Activated effector memory CD4-positive, alpha-beta T cell treated with anti-CD3 and anti-CD28 coated beads, Interleukin-2, amount 50 U/mL, for 16 hours (primary cell): ENCODE measurements around the gene EMILIN2.
"Not testable (repeated sequence)": the region's sequence is repeated elsewhere in the genome, so short reads cannot be mapped to it uniquely, and the experiment has no call there.

Experiments used
- DNase-seq: peaks from one replicate; pipeline ENCODE4 v3.0.0-alpha.2; 2020

The EMILIN2 gene

DNA sequence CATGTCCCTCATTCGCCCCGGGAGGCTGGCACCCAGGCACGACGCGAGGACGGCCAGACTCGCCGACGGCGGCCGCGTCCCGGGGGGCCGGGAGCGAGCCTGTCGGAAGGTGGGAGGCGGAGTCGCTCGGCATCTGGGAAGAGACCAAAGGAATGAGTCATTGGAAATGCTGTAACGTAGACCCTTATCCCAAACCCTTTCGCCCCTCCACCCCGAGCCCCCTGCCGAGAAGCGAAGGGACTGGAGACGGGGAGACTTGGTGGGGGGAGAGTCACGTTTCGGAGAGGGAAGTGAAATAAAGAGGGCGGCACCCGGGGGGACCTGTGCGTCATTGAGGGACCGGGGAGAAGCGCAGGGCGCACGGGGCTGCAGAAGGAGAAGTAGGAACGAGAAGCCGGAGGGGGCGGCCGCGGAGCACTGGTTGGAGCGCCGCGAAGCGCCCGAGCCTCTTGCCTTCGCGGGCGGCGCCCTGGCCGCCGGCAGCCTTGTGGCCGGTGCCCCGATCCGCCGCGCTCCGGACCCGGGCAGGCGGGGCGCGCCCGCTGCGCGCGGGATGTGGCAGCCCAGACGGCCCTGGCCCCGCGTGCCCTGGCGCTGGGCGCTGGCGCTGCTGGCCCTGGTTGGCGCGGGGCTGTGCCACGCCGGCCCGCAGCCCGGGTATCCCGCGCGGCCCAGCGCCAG is at the start of gene EMILIN2:
Gene EMILIN2 (plus strand): TSS at position 371 of the 681 bp plus-strand sequence. CDS start 183 bp downstream, at position 554.
- peak; percentile 75 for DNase-seq

DNA sequence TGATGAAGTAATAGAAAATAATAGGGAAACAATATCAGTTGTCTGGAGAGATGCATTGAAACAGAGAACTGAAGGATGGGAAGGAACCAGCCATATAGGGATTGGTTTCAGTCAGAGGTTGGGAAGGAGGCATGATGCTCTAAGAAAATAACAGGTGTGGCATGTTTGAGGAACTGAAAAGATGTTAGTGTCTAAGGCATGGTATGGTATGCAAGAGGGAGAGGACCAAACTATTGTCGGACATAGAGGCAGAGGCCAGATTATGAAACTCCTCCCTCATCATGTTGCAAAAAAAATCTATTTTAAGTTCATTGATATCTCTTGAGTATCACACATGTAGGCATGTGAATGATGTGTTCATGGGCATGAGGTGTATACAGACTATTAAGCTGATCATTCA is 48.9 kb upstream of the EMILIN2 start:
- DNase-seq = no peak

DNA sequence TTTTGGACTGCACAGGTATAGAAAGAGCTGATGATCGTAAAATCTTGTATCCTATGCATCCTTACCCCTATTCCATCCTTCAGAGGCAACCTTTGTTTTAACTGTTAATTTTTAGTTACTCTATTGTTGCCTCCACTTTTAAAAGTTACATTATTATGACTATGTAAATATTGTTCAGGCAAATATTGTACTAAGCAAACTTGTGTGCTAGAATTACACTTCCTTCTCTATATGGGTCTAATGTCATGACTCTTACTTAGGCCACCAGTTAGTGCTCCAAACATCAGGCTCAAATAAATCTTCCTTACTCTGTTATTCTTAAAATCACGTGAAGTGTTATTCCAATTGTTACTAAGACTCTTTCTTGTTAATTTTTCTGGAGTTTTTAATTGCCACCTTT is 47.4 kb upstream of the EMILIN2 start:
- DNase-seq = no peak

GRCh38 chr18:2805970-2806943 is 40.5 kb upstream of the EMILIN2 start:
- DNase-seq = no peak

GRCh38 chr18:2808640-2809039 is 38.2 kb upstream of the EMILIN2 start:
- not testable (repeated sequence) for DNase-seq

GRCh38 chr18:2809666-2810183 is 37.1 kb upstream of the EMILIN2 start:
- not testable (repeated sequence) for DNase-seq

- DNase-seq = no peak
These were observed 35.4 kb upstream of the EMILIN2 start for GRCh38 chr18:2811416-2811815.

GRCh38 chr18:2814928-2815327 is 31.9 kb upstream of the EMILIN2 start:
- no peak for DNase-seq

DNA sequence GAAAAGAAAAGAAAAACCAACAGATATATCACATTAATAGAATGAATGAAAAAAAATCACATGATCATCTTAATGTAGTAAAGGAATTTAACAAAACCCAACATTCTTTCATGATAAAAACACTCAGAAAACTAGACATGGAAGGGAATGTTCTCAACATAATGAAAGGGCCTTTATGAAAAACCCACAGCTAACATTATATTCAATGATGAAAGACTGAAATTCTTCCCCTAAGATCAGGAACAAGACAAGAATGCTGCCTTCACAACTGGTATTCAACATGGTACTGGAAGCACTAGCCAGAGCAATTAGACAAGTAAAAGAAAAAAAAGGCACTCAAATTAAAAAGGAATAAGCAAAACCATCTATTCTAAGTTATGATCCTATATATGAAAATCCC is 28.5 kb upstream of the EMILIN2 start:
- no peak for DNase-seq

DNA sequence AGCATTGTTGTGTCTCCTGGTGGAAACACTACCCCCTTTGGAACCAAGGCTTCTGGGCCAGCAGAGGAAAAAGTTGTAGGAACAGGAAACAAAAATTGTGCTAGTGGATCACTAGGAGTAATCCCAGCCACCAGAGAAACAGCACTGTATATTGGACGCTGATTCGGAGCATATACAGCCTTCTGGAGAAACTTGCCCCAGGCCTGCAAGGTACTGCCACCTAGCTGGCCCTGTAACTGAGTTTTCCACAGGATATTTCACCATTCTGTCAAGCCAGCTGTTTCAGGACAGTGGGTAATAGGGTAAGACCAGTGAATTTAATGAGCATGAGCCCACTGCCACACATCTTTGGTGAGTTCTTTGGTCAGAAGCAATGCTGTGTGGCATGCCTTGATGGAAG is 25.1 kb upstream of the EMILIN2 start:
- no peak for DNase-seq

GRCh38 chr18:2822213-2822921 is 24.4 kb upstream of the EMILIN2 start:
- no peak for DNase-seq

DNA sequence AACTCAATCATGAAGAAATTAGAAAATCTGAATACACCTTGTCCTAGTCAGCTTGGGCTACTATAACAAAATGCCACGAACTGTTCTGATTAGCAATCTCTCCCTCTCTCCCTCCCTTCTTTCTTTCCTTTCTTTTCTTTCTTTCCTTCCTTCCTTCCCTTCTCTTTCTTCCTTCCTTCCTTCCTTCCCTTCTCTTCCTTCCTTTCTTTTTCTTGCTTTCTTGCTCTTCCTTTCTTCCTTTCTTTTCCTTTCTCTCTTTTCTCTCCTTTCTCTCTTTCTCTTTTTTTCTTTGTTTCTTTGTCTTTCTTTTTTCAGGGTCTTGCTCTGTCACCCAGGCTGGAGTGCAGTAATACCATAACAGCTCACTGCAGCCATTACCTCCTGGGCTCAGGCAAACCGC is 23.6 kb upstream of the EMILIN2 start:
- no peak for DNase-seq

- DNase-seq = no peak
These were observed 22.8 kb upstream of the EMILIN2 start for GRCh38 chr18:2823966-2824365.

- no peak for DNase-seq
These were observed 21.9 kb upstream of the EMILIN2 start for GRCh38 chr18:2824865-2825264.

GRCh38 chr18:2825613-2826175 is 21.1 kb upstream of the EMILIN2 start:
- no peak for DNase-seq

- DNase-seq = no peak
These were observed 20.2 kb upstream of the EMILIN2 start for GRCh38 chr18:2826581-2826980.

DNA sequence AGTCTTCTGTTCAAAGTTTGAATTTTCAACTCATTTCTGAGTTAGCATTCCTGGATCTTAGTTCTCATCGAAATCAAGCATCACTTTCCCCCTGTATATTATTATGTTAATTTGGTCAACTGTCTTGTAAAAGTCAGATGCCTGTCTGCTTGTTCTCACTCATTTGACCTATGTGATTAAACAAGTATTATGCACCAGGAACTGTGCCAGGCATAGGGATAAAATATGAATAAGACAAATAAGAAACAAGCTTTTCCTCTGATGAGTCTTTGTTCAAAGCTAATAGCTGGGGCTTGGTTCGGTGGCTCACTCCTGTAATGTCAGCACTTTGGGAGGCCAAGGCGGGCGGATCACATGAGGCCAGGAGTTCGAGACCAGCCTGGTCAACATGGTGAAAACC is 19.7 kb upstream of the EMILIN2 start:
- DNase-seq = no peak

DNA sequence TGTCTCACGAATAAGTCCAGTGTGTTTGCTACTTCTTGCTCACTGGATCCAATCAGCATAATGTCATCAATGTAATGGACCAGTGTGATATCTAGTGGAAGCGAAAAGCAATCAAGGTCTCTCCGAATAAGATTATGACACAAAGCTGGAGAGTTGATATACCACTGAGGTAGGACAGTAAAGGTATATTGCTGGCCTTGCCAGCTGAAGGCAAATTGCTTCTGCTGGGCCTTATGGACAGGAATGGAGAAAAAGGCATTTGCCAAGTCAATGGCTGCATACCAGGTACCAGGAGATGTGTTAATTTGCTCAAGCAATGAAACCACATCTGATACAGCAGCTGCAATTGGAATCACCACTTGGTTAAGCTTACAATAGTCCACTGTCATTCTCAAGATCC is 10.7 kb upstream of the EMILIN2 start:
- not testable (repeated sequence) for DNase-seq

DNA sequence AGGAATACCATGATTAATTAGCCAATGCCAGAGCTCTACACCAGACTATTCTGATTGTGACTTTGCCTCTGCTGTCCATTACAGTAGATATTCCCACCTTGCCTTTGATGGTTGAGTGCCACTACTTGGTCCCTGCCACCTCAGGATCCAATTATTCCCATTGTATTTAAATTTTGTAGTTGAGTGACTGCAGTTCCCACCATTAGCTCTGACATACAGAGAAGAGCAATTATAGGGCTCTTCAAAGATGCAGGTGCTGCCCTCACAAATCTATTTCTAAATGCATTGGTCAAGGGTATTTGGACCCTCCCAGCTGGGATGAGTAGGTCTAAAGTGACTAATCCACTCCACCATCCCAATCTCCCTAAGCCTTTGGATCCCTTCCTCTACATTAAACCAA is 9.5 kb upstream of the EMILIN2 start:
- not testable (repeated sequence) for DNase-seq

GRCh38 chr18:2839202-2839601 is 7.6 kb upstream of the EMILIN2 start:
- no peak for DNase-seq

GRCh38 chr18:2840521-2840920 is 6.3 kb upstream of the EMILIN2 start:
- no peak for DNase-seq

GRCh38 chr18:2843146-2843545 is 3.7 kb upstream of the EMILIN2 start:
- no peak for DNase-seq

- DNase-seq = no peak
These were observed 1.6 kb upstream of the EMILIN2 start for GRCh38 chr18:2845172-2845571.
